GM12874 (cell line): Measurements from ENCODE around the gene PIP.

ENCODE experiments used
- TF ChIP-seq, protein P1 (sequence below): IDR thresholded peaks from 2 replicates; pipeline ENCODE4 v1.5.1; 2011; ENCODE audit warnings: low read depth, mild to moderate bottlenecking, control low read depth, low read length, moderate library complexity; ENCODE audit not compliant: insufficient read depth

The PIP gene

DNA sequence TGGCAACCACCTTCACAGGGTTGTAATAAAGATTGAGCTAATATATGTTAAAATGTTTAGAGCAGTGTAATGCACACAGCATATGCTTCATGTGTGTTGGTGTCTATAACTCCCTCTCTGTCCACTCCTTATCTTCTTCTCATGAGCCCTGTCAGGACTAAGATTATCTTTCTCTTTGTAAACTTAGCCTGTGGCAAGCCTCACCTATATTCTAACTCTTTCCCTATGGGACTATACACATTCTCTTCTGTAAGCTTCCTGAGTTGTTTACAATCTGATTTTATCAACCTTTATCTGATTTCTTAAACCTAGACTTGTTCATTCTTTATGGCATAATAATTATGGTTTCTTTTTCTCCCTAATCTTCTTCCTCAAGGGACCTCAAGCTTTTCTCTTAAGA lies 2.4 kb upstream of the PIP start:
- TF ChIP-seq, protein P1, sequence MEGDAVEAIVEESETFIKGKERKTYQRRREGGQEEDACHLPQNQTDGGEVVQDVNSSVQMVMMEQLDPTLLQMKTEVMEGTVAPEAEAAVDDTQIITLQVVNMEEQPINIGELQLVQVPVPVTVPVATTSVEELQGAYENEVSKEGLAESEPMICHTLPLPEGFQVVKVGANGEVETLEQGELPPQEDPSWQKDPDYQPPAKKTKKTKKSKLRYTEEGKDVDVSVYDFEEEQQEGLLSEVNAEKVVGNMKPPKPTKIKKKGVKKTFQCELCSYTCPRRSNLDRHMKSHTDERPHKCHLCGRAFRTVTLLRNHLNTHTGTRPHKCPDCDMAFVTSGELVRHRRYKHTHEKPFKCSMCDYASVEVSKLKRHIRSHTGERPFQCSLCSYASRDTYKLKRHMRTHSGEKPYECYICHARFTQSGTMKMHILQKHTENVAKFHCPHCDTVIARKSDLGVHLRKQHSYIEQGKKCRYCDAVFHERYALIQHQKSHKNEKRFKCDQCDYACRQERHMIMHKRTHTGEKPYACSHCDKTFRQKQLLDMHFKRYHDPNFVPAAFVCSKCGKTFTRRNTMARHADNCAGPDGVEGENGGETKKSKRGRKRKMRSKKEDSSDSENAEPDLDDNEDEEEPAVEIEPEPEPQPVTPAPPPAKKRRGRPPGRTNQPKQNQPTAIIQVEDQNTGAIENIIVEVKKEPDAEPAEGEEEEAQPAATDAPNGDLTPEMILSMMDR: no peak

GRCh38 chr7:143130541-143130940 lies 1.3 kb upstream of the PIP start:
- TF ChIP-seq, protein P1: no peak

DNA sequence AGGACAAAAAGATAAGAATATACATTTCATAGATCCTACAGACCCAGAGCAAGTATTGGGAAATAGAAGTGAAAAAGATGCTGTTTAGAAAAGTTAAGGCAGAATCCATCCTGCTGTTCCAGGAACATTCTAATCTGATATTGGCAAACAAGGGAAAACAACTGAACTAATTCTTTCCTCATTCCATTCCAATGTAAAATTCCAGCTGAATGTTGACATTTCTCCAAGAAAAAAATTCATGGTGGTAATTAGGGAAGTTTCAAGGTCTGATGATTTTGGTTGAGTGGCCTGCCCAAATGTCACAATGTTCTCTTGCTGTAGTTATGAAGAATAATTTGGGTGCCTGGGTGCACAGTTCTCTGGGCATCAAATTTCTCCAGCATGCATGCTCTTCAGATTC lies 15.2 kb downstream of the PIP start:
- TF ChIP-seq, protein P1: no peak

- TF ChIP-seq, protein P1: no peak
These were observed 16.2 kb downstream of the PIP start for GRCh38 chr7:143148050-143148449.

GRCh38 chr7:143148651-143149050 lies 16.8 kb downstream of the PIP start:
- TF ChIP-seq, protein P1: no peak

DNA sequence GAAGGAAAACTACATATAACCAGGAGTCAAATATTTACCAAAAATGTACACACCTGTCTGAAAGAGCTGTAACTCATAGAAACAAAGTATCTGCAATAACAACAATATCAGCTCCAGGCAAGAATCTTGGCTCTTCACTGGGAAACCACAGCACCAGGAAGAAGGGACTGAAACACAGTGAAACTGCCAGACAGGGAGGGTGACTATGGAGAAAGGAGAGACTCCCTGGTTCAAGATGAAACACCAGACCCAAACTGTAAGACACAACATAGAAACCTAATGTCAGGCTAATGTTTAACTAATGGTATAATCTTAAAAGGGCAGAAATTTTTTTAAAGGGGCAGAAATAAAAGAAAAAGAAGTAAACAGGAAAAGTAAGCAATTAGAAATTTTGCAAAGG lies 39.8 kb downstream of the PIP start:
- TF ChIP-seq, protein P1: no peak

DNA sequence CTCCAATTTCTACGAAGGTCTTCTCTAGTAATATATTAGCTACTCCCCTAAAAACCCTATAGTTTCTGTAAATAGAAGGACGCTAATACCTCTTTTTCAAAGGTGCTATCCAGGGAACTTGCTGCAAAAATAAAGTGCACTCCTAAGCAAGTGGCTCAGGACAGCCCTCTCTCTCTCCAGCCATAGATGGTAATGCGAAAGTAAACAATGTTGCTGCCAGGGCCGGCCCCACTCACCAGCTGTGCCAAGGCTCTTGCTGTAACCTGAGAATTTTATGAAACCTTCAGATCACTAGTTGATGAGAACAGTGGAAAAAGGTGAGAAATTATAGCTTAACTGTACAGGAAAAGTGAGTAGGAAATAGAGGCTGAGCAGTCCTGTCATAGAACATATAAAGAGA lies 40.5 kb downstream of the PIP start:
- TF ChIP-seq, protein P1: no peak

DNA sequence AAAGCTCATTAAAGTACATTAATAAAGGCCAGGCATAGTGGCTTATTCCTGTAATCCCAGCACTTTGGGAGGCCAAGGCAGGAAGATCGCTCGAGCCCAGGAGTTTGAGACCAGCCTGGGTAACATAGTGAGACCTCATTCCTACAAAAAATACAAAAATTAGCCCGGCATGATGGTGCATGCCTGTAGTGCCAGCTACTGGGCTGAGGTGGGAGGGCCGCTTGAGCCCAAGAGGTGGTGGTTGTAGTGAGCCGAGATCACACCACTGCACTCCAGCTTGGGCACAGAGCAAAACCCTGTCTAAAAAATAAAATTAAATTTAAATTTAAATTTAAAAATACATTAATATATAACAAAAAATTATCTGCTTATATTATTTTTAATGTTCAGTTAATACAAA lies 44.3 kb downstream of the PIP start:
- TF ChIP-seq, protein P1: no peak
